ENCODE measurements around the gene BIN2.

BIN2 gene

GRCh38 chr12:51323966-51324895 is at the start of gene BIN2:
BIN2 (minus strand) TSS chr12:51324174; CDS start chr12:51324102, 72 bp downstream.
- peak; percentile 77 for DNase-seq

GRCh38 chr12:51373187-51373586 is 49.2 kb upstream of the BIN2 start:
- DNase-seq: no peak

GRCh38 chr12:51372021-51372420 is 48.0 kb upstream of the BIN2 start:
- DNase-seq: no peak

- DNase-seq: no peak
These were observed 47.5 kb upstream of the BIN2 start for GRCh38 chr12:51371295-51371953.

DNA sequence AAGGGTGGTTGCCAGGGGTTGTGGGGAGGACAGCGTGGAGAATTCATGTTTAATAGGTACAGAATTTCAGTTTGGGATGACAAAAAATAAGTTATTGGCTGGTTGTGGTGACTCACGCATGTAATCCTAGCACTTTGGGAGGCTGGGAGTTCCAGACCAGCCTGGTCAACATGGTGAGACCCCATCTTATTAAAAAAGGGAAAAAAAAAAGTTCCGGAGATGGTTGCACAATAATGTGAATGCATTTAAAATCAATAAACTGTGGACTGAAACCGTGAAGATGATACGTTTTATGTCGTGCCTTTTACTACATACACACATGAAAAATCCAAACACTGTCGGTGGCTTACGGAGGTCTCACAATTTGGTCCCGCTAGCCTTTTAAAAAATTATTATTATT is 46.7 kb upstream of the BIN2 start:
- DNase-seq: no peak

DNA sequence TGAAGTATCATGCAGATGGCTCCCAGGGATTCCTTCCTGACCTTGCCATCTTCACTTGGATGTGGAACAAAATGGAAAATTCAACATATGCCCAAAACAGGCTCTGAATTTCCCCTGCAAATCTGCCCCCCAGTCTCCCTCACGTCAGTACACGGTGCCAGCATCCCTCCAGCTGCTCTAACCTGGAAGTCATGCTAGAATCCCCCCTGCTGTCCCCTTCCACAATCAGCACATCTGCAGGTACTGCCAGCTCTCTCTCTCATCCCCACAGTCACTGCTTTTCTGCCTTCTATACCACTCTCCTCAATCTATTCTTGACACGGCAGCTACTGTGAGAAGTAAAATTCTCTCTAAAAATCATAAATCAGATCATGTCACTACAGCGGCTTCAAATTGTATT is 45.6 kb upstream of the BIN2 start:
- DNase-seq: no peak

GRCh38 chr12:51368640-51369517 is 44.9 kb upstream of the BIN2 start:
- peak; percentile 94 for DNase-seq

DNA sequence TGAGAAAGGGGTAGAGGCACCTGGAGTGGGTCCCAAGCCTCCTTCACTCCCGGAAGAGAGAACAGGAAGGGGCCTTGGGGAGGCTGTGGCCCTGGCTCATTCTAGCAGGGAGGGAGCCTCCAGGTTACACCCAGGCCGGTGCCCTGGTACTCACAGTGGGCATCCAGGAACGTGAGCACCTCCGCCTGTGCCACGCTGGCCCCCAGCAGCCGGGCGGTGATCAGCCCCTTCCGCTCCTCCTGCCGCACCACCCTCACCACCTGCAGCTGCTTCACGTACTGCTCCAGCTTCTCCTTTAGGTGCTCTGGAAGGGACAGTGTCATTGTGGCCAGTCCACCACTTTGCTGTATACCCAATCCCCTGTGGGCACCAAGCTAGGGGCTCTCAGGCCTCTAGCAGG is 41.3 kb upstream of the BIN2 start:
- no peak for DNase-seq

GRCh38 chr12:51364001-51364400 is 40.0 kb upstream of the BIN2 start:
- DNase-seq: no peak

- no peak for DNase-seq
These were observed 38.9 kb upstream of the BIN2 start for GRCh38 chr12:51362747-51363342.

DNA sequence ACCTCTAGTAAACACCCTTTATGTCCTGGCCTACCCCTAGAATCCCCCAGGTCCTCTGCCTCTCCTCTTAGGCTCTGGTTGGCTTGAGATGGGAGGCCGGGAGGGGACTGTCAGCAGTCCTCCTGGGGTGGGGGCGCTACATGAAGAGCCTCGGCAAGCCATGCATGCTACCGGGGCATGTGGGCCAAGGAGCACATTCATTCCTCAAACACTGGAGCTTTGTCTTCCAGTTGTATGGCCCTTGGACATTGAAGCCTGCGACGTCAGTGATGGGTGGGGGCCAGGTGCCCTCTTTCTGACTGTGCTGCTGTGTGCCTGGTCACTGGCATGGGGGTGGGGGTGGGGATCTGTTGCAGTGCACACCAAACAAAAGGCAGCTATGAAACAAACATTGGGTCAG is 38.3 kb upstream of the BIN2 start:
- DNase-seq: no peak

GRCh38 chr12:51361161-51362016 is 37.4 kb upstream of the BIN2 start:
- DNase-seq: no peak

GRCh38 chr12:51360315-51360714 is 36.3 kb upstream of the BIN2 start:
- no peak for DNase-seq

GRCh38 chr12:51359851-51360250 is 35.9 kb upstream of the BIN2 start:
- no peak for DNase-seq

DNA sequence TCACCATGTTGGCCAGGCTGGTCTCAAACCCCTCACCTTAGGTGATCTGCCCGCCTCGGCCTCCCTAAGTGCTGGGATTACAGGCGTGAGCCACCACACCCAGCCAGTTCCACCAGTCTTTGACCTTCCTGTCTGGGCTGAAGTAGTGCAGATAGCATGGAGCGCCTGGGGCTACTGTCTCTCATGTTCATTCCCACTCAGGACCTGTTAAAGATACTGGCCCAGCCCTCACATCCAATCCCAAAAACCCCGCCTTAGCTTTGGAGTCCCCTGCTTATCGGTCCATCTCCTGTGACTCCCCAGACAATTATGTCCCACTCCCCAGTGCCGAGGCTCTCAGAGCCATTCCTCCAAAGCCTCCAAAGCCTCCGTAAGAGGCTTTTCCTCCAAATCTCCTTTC is 34.5 kb upstream of the BIN2 start:
- DNase-seq: no peak

DNA sequence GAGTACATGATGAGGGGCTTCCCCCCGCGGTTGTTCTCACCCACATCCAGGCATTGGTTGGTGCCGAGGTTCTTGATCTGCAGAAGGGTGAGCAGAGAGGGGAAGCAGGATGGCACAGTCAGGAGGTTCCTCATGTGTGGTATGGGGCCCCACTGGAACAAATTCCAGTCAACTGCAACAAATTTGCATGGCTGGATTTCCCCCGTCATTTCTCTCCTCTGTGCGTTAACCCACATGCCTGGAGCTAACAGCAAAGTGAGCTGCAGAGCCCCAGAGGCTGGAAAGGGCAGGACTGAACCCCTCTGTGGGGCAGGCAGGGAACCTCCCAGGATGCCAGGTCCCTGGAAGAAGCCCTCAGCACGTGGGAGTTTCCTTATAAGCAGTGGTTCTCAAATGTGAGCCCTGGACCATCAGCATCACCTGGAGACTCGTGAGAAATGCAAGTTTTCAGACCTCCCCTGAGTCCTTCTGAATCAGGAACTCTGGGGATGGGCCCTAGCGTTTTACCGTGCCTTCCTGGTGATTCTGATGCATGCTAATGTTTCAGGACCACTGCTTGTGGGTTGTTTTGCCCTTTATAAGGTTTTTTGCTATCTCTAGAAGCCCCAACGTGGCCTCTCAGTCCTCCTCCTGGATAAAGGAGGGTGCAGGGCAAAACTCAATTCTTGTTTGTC is 33.5 kb upstream of the BIN2 start:
- no peak for DNase-seq

- DNase-seq: peak; percentile 65
These were observed 28.0 kb upstream of the BIN2 start for GRCh38 chr12:51351913-51352532.

DNA sequence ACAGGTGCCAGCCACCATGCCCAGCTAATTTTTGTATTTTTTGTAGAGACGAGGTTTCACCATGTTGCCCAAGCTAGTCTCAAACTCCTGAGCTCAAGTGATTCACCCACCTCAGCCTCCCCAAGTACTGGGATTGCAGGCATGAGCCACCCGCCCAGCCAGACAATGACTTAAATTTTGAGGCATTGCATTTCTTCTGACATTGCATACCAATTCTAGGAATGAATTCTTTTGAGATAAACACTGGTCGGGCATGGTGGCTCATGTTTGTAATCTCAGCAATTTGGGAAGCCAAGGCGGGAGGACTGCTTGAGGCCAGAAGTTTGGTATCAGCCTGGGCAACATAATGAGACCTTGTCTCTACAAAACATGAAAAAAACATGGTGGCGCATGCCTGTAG is 25.1 kb upstream of the BIN2 start:
- DNase-seq: no peak

DNA sequence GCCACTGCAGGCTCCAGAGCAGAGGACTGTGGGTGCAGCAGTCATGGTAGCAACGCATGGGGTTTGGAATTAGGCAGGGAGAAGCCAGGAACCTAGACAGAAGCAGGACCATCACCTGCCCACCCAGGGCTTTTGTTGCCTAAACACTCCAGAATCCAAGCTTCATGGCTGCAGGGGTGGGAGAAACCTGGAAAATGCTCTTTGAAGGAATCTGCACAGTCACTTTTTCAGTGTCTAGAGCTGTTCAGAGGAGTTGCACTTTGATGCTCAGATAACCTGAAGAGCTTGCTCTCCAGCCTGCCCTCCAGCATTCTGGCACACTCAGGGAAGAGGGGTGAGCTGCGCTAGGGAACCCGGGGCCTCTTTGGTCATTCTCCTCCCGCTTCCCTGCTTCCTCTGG is 24.1 kb upstream of the BIN2 start:
- no peak for DNase-seq

DNA sequence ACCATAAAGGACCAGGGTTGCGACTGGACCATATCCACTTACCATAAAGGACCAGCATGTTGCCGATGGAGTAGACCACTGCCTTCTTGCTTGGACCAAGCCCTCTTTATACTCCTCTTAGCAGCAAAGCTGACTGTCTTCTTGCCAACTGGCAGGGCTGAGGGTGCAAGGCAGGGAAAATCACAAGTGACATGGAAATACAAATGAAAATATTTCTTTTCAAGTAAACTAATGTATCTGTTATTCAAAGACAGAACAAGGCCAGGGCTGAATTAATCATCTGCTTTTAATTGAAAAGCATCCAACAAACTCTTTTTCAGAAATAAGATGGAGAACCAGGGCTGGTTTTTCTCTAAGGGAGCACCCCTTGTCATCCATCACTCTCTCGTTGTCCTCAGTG is 22.6 kb upstream of the BIN2 start, which contains the start of gene CELA1:
Gene CELA1 (minus strand): TSS at position 99 of the 400 bp plus-strand sequence. CDS start 41 bp downstream, at position 58.
- no peak for DNase-seq

DNA sequence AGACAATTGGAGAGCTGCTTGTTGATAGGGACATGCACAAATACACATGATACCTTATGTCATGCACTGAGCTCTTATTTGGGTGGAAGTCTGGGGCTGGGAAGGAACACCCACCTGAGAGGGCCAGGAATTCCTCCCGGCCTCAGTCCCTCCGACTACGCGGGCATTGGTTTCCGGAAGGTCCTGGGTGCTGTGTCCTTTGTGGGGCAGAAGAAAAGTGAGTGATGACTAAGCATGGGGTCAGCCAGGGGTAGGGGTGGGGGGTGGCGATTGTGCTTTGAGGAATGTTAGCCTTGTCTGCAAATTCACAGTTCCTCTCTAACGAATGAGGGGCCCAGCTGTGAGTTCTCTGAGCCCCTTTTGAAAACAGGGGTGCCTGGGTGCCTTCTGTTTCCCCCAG is 21.7 kb upstream of the BIN2 start:
- no peak for DNase-seq
